COLO668 (cell line): ENCODE data around the gene SYT17.
A peak's percentile ranks its signal among the peaks of the same experiment; 100 is the strongest.

Experiments
- DNase-seq: peaks from one replicate; lab custom pipeline; 2025; ENCODE audit not compliant: unreplicated experiment; lab: John Stamatoyannopoulos, UW

The SYT17 gene

DNA sequence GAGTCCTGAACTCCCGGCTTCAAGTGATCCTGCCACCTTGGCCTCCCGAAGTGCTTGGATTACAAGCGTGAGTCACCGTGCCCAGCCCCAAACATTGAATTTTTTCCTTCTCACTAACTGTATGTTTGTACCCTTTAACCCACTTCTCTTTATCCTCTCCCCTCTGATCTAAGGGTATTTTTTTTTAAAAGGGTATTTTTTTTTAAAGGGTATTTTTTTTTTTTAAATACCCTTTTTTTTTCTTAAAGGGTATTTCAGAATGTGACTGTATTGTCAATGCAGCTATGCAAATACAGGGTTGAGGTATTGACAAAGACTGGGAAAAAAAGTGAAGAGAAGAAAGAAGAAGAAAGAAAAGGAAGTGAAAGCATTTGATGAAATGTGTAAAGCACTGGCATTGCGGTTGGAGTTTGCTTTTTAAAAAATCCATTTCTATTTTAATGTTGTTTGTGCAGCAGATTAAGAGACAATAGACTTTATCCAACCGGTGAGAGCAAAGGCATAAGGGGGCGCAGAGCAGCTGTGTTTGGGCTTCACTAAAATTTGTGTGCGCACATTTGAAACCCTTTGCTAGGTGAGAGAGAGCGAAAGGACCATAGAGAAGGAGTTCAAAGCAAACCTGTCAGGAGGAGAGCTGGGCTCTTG lies 42.4 kb downstream of the SYT17 start:
- peak; percentile 49 for DNase-seq

DNA sequence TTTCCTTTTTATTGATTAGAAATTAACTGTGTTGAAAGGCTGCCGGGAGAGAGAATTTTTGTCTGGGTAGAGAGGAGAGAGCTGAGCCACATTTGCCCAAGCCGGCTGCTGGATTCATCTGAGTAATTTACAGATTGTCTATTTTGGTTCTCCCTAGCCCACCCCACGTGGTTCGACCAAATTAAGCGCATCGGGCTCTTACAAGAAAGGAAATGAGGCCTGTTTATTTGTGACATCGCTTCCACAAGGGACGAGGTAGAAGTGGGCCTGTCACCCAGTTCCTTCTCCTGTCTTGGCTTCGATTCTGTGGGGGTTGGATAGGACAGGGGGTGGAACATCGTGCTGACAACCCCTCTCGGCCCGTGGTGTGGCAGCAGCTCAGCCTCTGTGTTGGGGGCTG lies 42.9 kb downstream of the SYT17 start:
- no peak for DNase-seq

DNA sequence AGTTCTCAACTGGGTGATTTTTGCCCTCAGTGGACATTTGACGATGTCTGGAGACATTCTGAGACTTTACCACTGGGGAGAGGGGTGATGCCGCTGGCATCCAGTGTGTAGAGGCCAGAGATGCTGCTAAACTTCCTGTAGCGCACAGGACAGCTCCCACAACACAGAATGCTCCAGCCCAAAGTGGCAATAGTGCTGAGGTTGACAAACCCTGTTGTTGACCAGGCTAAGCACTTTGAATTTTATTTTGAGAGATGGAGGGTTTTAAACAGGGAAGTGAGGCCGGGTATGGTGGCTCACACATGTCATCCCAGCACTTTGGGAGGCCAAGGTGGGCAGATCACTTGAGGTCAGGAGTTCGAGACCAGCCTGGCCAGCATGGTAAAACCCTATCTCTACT lies 44.0 kb downstream of the SYT17 start:
- no peak for DNase-seq

DNA sequence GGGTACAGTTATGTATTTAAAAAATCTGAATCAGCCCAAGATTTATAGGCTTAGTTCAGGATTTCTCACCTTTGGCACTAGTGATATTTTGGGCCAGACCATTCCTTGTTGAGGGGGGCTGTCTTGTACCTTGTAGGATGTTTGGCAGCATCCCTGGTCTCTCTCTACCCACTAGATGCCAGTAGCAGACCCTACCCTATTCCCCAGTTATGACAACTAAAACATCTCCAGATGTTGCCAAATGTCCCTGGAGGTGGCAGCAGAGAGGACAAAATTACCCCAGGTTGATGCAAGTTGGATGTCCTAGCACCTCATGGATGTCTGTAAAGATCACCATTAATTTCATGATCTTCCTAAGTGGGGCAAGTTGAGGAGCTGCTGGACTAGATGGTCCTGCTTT lies 45.8 kb downstream of the SYT17 start:
- DNase-seq, result no peak

DNA sequence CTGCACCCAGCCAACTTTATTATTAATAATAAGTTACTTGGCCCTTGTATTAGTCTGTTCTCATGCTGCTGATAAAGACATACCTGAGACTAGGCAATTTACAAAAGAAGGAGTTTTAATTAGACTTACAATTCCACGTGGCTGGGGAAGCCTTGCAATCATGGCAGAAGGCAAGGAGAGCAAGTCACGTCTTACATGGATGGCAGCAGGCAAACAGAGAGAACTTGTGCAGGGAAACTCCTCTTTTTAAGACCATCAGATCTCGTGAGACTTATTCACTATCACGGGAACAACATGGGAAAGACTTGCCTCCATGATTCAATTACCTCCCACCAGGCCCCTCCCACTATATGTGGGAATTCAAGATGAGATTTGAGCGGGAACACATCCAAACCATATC lies 47.7 kb downstream of the SYT17 start:
- no peak for DNase-seq

DNA sequence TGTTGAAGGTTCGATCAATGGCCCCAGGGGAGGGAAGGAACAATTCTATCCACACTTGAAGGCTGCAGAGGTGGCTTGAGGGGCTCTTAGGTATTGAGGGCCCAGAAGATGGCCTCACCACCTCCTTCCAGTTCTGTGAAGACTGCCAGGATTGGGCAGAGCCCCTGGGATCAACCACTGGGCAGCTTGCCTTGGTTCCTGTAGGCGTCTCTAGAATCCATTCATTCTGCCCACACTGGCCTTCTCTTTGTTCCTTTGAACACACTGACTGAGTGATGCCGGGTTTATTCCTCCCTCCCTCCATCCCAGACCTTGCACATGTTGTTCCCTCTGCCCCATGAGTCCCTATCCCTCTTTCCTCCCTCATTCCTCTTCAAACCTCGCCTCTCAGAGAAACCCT lies 50.5 kb downstream of the SYT17 start:
- DNase-seq, result no peak

DNA sequence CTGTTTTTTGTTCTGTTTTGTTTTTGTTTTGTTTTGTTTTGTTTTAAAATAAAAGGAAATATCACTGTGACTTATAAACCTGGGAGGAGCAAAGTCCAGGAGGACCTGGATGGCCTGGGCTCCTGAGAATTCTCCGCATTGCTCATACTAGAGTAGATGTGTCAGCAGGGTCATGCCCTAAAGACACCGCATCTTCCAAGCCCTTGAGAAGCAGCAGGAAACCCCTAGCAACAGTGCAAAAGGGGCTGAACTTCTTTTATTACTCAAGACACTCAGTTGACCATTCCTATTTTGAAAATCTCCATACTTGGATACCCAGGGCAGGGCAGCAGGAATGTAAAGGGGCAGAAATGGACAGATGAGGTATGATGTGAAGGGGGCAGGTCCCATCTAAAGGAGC lies 51.8 kb downstream of the SYT17 start:
- no peak for DNase-seq

DNA sequence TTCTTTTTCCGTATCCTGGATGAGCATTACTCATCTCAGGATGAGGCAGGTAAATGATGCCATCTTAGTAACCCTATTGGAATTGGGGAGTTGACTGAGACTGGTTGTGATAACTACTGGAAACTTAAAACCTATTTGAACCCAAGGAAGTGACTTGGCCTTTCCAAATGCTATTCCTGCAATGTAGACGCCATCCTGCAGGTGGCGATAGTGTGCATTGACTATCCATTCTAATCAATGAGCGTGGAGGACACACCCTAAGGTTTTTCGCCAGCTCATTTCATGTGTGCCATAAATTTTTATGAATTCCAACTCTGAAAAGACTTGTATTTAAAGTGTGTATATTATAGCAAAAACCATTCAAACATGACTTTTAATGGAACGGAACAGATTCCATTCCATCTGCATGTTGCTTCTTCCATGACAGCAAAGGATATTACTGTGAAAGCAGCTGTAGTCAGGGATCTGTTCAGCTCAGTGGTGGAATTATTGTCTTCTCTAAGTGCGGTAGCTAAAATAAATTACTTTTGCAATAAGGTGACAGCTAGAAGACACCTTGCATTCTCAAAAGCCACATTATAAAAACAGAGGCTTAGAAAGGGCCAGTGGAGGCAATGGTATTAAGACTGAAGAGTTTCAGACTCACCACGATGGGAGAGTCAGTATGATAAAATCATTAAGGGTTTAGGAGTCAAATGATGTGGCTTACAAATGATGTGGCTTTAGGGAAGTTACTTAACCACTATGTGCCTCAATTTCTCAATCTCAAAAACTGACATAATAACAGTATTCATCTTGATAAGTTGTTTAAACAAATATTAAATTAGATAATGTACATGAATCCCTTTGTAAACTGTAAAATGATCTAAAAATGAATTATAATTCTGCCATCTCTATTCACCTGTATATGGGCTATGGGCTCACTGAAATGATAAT lies 55.5 kb downstream of the SYT17 start:
- peak; percentile 60 for DNase-seq

DNA sequence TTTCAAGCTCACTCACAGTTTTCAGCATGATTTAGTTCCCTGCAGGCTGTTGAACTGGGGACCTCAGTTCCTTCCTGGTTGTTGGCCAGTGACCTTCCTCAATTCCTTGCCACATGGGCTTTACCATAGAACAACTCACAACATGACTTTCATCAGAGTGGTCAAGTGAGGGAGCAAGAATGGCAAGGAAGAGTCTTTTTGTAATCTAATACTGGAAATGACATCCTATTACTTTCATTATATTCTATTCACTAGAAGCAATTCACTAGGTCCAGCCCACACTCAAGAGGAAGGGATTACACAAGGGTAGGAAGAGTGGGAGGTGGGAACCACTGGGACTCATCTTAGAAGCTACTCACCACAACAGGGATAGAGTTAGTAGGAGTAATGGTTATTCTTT lies 57.6 kb downstream of the SYT17 start:
- DNase-seq, result no peak

DNA sequence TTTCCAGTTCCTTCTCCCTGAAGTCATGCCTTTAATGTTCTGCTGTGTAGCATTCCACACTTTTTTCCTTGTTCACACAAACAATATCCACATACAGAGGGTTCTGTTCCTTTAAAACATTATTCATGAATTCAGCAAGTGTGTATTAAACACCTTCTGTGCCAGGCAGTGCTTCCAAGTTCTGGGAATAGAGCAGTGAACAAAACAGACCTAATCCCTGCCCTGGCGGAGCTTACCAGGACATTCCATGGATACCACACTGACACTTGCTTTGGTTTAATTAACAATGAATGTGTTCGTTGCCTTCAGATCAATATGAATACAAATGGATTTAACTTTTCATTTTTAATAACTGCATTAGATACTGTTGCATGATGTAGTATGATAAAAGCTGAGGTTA lies 59.6 kb downstream of the SYT17 start:
- DNase-seq, result no peak

DNA sequence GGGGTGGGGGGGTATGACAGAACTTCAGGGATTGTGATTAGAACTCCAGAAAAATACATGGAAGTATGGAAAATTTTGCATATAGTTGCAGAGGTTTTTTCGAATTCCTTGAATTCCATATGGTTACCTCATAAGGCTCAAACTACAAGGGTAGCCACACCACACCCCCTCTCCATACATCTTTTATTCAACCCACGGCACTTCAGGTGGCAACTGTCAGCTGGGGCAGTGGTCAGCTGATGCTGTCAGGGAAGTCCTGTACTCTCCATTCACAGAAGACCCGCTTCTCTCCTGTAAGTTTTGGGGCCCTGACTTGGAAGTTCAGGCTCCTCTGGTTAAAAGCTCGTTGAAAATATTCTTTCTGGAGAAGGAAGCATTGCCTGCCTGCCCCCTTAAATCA lies 60.0 kb downstream of the SYT17 start:
- DNase-seq, result no peak

DNA sequence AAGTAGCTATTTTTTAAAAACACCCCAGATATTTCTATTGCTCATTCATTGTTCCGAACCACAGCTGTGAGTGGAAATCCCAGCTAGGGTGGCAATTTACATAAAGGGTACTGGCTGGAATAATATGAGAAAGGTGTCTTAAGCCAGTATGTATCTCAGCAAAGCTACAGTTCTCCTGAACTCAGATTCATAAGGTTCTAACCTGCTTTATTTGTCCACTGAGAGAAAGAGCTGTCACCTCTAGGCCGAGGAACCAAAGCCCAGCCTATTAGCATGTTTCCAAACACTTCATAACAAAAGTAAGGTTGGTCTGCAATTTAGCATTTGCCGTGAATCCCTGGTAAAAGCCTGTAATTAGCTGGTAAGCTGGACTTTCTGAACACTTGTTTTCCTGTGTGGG lies 60.5 kb downstream of the SYT17 start:
- no peak for DNase-seq

DNA sequence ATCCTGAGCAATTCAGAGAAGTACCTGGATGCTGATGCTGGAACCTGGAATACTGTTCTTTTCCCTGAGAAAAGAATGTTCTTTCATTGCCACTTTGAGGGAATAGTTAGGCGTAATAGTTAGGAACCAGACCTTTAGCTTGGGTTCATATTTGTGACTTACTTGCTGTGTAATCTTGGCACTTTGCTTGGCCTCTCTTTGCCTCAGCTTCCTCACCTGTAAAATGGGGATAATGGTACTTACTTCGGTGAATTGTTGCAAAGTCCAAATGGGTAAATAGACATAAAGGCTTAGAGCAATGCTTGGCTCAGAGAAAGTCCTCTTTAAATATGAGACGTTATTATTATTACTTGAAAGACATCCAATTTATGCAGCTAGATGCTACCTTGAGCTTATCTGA lies 62.5 kb downstream of the SYT17 start:
- no peak for DNase-seq

DNA sequence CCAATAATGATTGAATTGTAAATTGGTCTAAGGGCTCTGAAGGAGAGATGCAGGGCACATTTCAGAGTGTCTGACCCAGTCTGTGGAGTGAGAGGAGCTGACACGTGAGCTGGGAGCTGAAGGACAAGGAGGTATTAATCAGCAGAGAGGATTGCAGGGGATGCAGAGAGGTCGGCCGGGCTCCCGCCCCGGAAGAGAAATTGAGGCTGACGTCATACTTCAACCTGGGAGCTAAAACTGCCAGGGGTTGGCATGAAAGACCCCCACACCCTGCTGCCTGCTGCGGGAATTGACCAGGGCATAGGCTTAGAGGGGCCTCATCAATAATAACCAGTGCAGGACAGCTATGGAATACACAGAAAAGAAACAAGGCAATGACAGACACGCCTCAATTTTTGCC lies 63.8 kb downstream of the SYT17 start:
- DNase-seq, result no peak

DNA sequence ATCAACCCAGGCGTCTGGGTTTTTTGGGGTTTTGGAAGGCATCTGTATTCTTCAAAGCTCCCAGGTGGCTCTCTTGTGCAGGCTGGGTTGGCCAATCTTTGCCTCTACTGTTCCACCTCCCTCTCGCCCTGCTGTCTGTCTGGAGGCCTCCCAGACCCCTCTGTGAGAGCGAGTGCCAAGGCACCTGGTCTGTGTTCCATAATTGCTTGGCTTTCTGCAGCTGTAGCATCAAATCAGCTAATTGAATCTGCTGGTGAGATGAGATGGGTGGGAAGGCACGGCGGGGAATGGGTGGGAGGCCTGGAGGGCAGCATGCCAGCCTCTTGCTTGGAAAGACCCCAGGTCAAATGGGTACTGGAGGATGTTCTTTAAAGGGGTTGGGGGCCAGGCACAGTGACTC lies 64.9 kb downstream of the SYT17 start:
- no peak for DNase-seq

DNA sequence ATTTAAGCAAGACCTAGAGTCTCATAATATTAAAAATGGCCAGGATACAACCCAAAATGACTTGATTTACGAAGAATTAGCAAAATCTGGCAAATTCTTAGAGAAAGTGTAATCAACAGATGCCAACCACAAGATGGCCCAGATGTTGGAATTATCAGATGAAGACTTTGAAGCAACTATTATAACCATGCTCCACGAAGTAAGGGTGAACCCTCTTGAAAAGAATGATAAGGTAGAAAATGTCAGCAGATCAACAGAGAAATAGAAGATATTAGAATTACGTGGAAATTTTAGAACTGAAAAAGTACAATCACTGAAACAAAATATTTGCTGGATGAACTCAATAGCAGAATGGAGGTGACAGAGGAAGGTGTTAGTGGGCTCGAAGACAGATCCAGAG lies 67.4 kb downstream of the SYT17 start:
- DNase-seq, result no peak

DNA sequence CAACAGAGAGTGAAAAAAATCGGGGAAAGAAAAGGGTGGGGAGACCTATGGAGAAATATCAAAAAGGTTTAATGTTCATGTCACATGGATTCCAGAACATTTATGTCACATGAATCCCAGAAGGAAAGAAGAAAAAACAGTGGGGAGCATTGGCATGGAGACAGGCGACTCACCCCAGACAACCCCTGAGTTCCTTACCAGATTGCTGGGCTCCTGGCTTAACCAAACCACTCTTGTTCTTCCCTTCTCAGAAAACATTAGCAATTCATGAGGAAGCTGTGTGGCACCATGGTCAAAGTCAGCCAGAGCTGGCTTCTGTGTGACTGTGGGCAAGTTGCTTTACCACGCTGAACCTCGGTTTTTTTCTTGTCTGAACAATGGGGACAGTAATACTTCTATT lies 67.8 kb downstream of the SYT17 start:
- DNase-seq, result no peak

DNA sequence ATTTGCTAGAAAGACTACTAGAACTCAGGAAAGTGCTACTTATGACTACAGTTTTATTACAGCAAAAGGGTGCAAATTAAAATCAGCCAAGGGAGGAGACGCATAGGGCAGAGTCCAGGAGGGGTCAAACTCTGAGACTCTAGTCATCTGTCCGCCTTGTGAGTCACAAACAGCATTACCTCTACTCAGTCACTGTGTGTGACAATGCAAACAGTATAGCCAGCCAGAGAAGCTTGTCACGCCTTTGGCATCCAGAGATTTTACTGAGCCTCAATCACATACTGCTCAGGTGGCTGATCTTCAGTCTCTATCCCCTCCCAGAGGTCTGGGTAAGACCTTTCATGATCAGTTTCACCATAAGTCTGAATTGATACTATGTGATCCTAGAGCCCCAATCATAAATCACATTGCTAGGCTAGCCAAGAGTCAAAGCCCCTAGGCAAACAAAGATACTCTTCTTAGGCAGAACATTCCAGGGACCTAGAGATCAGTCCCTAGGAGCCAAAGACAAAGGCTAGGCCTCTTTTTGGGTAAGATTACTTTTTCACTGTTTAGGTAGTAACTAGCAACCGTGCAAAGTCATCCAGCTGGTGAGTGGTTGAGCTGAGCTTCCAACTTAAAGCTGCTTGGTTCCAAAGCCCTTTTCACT lies 68.6 kb downstream of the SYT17 start:
- no peak for DNase-seq

DNA sequence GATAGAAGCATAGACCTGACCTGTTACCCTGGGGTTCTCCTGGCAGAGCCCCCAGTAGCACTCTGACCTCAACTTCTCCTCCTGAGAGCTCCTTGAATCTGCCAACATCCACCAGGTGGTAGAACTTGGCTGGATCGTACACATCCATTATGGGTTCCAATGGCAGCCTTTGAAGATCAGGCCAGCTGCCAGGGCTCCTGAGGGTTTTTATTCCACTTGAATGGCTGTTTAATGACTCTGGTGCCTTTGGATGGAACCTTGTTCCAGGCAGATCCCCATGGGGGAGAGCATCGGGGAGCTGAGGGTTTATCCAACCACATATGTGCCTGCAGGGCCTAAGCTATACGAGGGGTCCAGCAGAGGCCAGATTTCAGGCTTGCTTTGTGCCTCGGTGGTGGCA lies 70.4 kb downstream of the SYT17 start:
- no peak for DNase-seq

DNA sequence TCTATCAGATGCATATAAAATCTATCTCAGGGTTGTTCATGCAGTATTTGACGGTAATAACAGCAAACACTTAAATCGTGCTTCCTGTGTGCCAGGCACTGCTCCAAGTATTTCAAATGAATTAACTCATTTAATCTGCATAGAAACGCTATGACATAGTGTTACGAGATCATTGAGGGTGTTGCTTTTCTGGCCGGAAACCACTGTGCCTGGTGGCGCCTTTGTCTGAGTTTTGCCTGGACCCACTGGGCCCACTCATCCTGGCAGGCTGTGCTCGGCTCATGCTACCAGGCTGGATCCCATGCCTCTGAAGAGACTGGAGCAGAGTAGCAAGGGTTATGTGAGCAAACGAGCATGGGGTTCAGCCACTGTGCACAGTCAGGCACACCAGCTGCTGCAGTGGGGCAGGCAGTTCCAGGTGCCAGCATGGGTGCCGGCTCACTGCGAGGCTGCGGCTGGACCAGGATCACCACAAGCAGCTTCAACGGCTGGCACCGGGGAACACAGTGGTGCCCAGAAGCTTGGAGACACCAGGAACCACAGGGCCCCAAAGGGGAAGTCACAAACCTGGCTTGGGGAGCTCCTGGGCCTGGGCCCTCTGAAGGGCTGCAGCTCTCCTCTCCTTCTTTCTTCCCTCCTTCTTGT lies 71.6 kb downstream of the SYT17 start:
- DNase-seq, result no peak

DNA sequence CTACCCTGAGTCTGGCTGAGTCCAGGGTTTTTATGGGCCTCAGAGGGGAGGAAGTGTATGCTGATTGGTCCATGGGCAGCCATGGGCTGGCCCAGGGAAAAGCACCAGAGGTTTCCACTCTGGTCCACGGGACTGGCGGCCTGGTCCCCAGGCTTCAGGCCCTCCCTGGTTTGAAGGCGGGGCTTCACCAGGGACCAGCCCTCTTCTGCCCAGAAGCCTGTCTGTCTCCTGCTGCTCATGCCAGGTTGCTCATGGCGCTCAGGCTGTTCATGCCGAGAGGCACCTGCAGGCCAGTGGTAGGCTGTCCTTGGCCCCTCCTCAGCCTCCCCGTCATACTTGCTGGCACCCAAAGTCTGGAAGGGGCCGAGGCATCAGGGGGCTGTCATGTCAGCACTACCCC lies 72.5 kb downstream of the SYT17 start:
- DNase-seq, result no peak

DNA sequence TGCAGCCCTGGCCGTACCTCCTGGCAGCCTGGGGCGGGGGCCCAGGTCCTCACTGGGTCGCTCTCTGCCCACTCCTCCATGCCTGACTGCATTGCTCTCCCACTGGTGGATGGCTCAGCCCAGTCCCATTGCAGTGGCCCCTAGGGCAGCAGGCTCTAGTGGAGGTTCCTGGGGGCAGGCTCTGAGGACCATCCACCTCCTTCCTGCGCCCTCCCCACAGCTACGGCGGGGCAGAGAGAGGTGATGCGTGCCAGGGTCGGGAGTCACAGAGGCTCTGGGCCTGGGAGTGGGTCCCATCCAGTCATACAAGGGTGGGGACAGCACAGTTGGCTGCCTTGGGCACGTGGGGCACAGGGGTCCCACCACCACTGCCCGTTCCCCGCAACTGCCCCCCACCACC lies 73.5 kb downstream of the SYT17 start:
- DNase-seq, result no peak
